Spleen (tissue), 11 donors: Measurements from ENCODE around the gene RBM5. TPM values are rescaled to one million over a fixed set of nuclear protein-coding genes. Genes with fewer than 3 reads are reported as not detected.
A peak's percentile ranks its signal among the peaks of the same experiment; 100 is the strongest.

Experiments
- DNase-seq: peaks from one replicate; pipeline ENCODE4 v3.0.0-alpha.2; 2020
- H3K27ac ChIP-seq, 8 donors: fragments of 200-600 bp; sonication (generic) in 7 of 8; 1 replicate in 4 of 8; 2 replicates in 4 of 8; pipeline versions ENCODE4 v1.5.0 to v1.8.0; 2016 to 2021; ENCODE audit warnings: inconsistent platforms in 4 of 8, mild to moderate bottlenecking in 4 of 8, moderate library complexity in 1 of 8
- H3K27me3 ChIP-seq, 7 donors: fragments of 200-600 bp; sonication (generic) in 6 of 7; replicated peaks in 1 of 7; 1 replicate in 4 of 7; 2 replicates in 3 of 7; pipeline versions ENCODE4 v1.5.0 to v1.8.0; 2016 to 2021; ENCODE audit warnings: inconsistent platforms in 3 of 7, mild to moderate bottlenecking in 1 of 7
- H3K36me3 ChIP-seq, 6 donors: fragments of 200-600 bp; sonication (generic) in 5 of 6; 1 replicate in 4 of 6; 2 replicates in 2 of 6; pipeline versions ENCODE4 v1.5.0 to v1.8.0; 2016 to 2021; ENCODE audit warnings: inconsistent platforms in 2 of 6
- H3K4me1 ChIP-seq, 6 donors: fragments of 200-600 bp; sonication (generic) in 5 of 6; 1 replicate in 3 of 6; 2 replicates in 3 of 6; pipeline versions ENCODE4 v1.5.0 to v1.8.0; 2016 to 2021; ENCODE audit warnings: inconsistent platforms in 3 of 6
- H3K4me3 ChIP-seq, 8 donors: fragments of 200-600 bp; sonication (generic) in 7 of 8; 1 replicate in 4 of 8; 2 replicates in 4 of 8; pipeline versions ENCODE4 v1.5.0 to v1.8.0; 2016 to 2021; ENCODE audit warnings: inconsistent platforms in 4 of 8, mild to moderate bottlenecking in 4 of 8, moderate library complexity in 2 of 8
- H3K9me3 ChIP-seq, 8 donors: fragments of 200-600 bp; sonication (generic) in 7 of 8; 1 replicate in 4 of 8; 2 replicates in 4 of 8; pipeline versions ENCODE4 v1.5.0 to v1.8.0; 2016 to 2021; ENCODE audit warnings: inconsistent platforms in 4 of 8
- POLR2A ChIP-seq, 3 donors: fragments of 450-650 bp; IDR thresholded peaks; one replicate each; pipeline ENCODE4 v1.5.1; 2017; ENCODE audit warnings: antibody characterized with exemption in 3 of 3, mild to moderate bottlenecking in 1 of 3
- POLR2AphosphoS5 ChIP-seq, 3 donors: sonication (generic); formaldehyde crosslinking; IDR thresholded peaks; one replicate each; pipeline ENCODE4 v1.5.1; 2017; ENCODE audit warnings: antibody characterized with exemption in 3 of 3
- WGBS, 5 donors: extraction: QIAGEN DNeasy Blood & Tissue Kit in 3 of 5; methylation state at CpG; one replicate each; pipeline versions ENCODE4 v1.1.5 to v1.1.7; 2013 to 2018; 5-methylcytosine and 5-hydroxymethylcytosine counted together
- intact Hi-C: fragments of 100-400 bp; cut with DNase I; formaldehyde crosslinking; loops from one replicate; pipeline ENCODE4 v1.15.0; 2023; ENCODE audit warnings: low total_unique reads
- polyA plus RNA-seq, 3 donors: library from polyadenylated mRNA; stranded (reverse); fragments of 200-250 nt; gene quantifications; one replicate each; pipeline ENCODE4 v1.2.1, GENCODE V29; 2013
- total RNA-seq, 7 donors: library from RNA; depleted of rRNA in 3 of 7; stranded (reverse); fragments of >200 nt in 3 of 7; fragmentation: NEBNext Ultra II Directional in 4 of 7; extraction: Animal tissue kit (Norgen Biotek cat#: 25700) in 4 of 7; gene quantifications; one replicate each; pipeline versions ENCODE4 v1.1.0 to v1.2.1, GENCODE V29; 2016 to 2021
- TF ChIP-seq, protein P1 (sequence below), 11 experiments: fragments of 200-600 bp in 7 of 11; fragments of 450-650 bp in 4 of 11; sonication (generic) in 4 of 11; IDR thresholded peaks in 8 of 11; conservative IDR thresholded peaks in 3 of 11; 1 replicate in 7 of 11; 2 replicates in 4 of 11; pipeline versions ENCODE4 v1.4.0 to v1.8.0; 2016 to 2021; ENCODE audit warnings: antibody characterized with exemption in 11 of 11, inconsistent platforms in 4 of 11, mild to moderate bottlenecking in 1 of 11
- donor health status: healthy with polysubstance abuse.
- donor health status: DM: no; HTN: no; CAD: no; lungs with moderate emphysema.
- donor health status: DM: no; HTN: no; CAD: no.
- donor health status: Bipolar disorder and iron deficiency.
- donor health status: healthy.
- donor health status: DM: no; HTN: no; CAD: no.
- donor health status: DM: yes; HTN: yes; CAD: no.

The RBM5 gene
- total and polyA plus RNA-seq, 10 donors, result 79.2 to 381 (median 234) TPM

DNA sequence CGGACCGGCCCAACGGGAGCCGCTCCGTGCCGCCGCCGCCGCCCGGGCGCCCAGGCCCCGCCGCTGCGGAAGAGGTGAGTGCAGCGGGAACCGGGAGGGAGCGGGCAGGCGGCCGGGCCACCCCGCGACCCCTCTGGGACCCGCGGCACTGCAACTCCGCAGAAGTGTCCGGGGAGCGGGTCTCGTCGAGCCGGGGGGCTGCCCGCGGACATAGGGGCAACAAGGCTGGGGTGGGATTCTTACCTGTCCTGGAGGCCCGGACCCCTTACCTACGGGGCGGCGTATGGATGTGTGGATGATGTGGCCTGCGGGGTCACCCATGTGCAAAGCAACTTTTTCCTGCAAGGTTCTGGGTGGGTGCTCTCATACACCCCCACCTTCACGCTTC, 66.8 kb downstream of the RBM5 start:
- no peak for DNase-seq
- Histone ChIP-seq H3K4me1 (peaks cover 8 to 91% (median 51%) of the 10 kb centered on the region in 6 donors), H3K9me3 (no peaks in the 10 kb centered on the region), H3K36me3 (no peaks in the 10 kb centered on the region), H3K27ac (peak overlapping the region; percentile 11 to 82 (median 74)), H3K4me3 (peak overlapping the region; percentile 43 to 83 (median 55)), H3K27me3 (peaks cover 0 to 47% (median 20%) of the 10 kb centered on the region in 7 donors)
- TF ChIP-seq POLR2AphosphoS5 (IDR thresholded peaks at IDR 0.05), result no peak
- no peak for TF ChIP-seq POLR2A (IDR thresholded peaks at IDR 0.05)
- TF ChIP-seq, protein P1, sequence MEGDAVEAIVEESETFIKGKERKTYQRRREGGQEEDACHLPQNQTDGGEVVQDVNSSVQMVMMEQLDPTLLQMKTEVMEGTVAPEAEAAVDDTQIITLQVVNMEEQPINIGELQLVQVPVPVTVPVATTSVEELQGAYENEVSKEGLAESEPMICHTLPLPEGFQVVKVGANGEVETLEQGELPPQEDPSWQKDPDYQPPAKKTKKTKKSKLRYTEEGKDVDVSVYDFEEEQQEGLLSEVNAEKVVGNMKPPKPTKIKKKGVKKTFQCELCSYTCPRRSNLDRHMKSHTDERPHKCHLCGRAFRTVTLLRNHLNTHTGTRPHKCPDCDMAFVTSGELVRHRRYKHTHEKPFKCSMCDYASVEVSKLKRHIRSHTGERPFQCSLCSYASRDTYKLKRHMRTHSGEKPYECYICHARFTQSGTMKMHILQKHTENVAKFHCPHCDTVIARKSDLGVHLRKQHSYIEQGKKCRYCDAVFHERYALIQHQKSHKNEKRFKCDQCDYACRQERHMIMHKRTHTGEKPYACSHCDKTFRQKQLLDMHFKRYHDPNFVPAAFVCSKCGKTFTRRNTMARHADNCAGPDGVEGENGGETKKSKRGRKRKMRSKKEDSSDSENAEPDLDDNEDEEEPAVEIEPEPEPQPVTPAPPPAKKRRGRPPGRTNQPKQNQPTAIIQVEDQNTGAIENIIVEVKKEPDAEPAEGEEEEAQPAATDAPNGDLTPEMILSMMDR (IDR thresholded peaks at IDR 0.05 in 8 of 11, conservative IDR thresholded peaks at IDR 0.05 in 3 of 11), result no peak
- WGBS, 5 donors, result 2 to 10% (median 3%) methylated on average over 6 to 37 of the region's 37 CpGs
- intact Hi-C loops, result no loop called here

DNA sequence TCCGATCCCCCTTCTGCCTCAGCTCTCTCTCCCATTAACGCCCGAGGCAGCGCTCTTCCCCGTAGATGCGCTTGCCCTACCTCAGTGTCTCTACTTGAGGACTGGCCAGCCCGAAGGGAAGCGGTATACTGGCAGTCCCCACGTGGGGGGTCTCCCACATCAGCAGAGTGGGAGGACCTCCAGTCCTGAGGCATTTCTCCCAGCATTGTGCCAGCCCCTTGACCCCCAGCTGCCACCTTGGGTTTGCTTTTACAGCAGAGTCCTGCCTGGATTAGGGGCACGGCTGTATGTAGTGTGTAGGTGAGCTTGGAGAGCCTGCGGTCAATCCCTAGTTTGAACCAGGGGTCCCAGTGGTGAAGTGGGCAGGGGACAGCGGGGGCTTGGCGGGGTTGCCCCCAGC, 67.2 kb downstream of the RBM5 start:
- Histone ChIP-seq H3K36me3 (no peaks in the 10 kb centered on the region), H3K9me3 (no peaks in the 10 kb centered on the region), H3K4me1 (peaks cover 8 to 91% (median 51%) of the 10 kb centered on the region in 6 donors), H3K4me3 (peak overlapping the region; percentile 43 to 83 (median 55)), H3K27ac (peak overlapping the region; percentile 11 to 82 (median 74)), H3K27me3 (peaks cover 0 to 47% (median 20%) of the 10 kb centered on the region in 7 donors)
- DNase-seq, result no peak
- TF ChIP-seq POLR2AphosphoS5 (IDR thresholded peaks at IDR 0.05), result no peak
- TF ChIP-seq, protein P1 (IDR thresholded peaks at IDR 0.05 in 8 of 11, conservative IDR thresholded peaks at IDR 0.05 in 3 of 11), result no peak
- no peak for TF ChIP-seq POLR2A (IDR thresholded peaks at IDR 0.05)
- WGBS, 5 donors, result 30 to 42% (median 39%) methylated on average over 12 to 13 of the region's 13 CpGs
- intact Hi-C loops, result no loop called here

DNA sequence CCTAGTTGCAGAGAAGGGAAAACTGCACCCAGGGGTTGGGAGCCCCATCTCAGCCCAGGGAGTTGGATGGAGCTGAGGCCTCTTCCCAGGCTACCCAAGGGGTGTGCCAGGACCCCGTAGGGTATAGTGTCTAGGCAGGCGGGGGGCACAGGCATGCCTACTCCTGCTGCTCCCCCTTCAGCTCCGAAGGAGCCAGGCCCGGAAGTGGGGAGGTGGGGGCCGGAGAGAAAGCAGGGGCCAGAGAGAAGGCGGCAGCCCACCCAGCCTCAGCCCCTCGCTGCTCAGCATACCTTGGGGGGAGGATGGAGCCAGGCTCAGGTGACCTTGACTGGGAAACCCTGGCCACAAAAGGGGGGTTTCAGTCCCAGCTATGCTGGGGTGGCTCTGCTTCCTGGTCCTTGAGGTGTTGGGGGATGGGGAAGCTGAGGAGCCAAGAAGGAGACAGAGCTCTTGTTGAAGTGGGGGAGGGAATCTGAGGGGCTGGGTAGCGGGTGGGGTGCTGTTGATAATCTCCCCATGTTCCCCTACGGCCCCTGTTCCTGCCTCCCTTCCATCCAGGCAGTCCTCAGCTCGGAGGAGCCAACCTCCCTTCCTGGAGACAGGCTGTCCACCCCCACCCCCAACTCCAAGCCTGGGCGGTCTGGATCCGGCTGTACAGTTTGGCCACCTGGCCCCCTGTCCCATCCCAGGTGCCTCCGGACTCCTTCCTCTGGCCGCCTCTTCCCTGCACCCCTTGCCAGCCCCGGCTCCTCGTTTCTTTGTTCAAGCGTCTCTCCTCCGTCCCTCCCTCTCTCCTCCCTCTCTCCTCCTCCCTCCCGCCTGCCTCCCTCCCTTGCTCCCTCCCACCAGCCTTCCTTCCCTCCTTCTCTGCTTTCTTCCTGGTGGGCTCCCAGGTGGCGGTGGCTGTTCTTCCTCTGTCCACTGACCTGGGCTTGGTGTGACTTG, 68.1 kb downstream of the RBM5 start:
- H3K9me3 ChIP-seq, result no peaks in the 10 kb centered on the region
- H3K4me1 ChIP-seq, result peaks cover 12 to 92% (median 55%) of the 10 kb centered on the region in 6 donors
- TF ChIP-seq, protein P1 (IDR thresholded peaks at IDR 0.05 in 8 of 11, conservative IDR thresholded peaks at IDR 0.05 in 3 of 11), result no peak
- no peak for TF ChIP-seq POLR2A (IDR thresholded peaks at IDR 0.05)
- TF ChIP-seq POLR2AphosphoS5 (IDR thresholded peaks at IDR 0.05), result no peak
- H3K4me3 ChIP-seq, result peak overlapping the region; percentile 33 to 83 (median 55)
- DNase-seq, result no peak
- WGBS, 5 donors, result 25 to 39% (median 34%) methylated on average over 18 to 20 of the region's 20 CpGs
- intact Hi-C loops, result no loop called here
- peak overlapping the region in 7 of 8 donors; percentile 11 to 82 (median 74) for H3K27ac ChIP-seq
- no peaks in the 10 kb centered on the region for H3K36me3 ChIP-seq
- H3K27me3 ChIP-seq, result peaks cover 0 to 47% (median 20%) of the 10 kb centered on the region in 7 donors
